Esophagus muscularis mucosa (tissue), 4 donors: ENCODE data around the gene IRS2. TPM values are rescaled to one million over a fixed set of nuclear protein-coding genes. Genes with fewer than 3 reads are reported as not detected.

Source experiments
- DNase-seq: peaks from one replicate; pipeline ENCODE4 v3.0.0-alpha.2; 2017; ENCODE audit errors: extremely low spot score
- H3K27ac ChIP-seq, 4 donors: fragments of 200-600 bp; sonication (generic); replicated peaks in 1 of 4; 1 replicate in 3 of 4; 2 replicates in 1 of 4; pipeline ENCODE4 v1.5.1; 2016 to 2019; ENCODE audit warnings: mild to moderate bottlenecking in 1 of 4
- H3K27me3 ChIP-seq, 4 donors: fragments of 200-600 bp; sonication (generic); one replicate each; pipeline versions ENCODE4 v1.5.1 to v1.6.0; 2016 to 2019
- H3K36me3 ChIP-seq, 4 donors: fragments of 200-600 bp; sonication (generic); one replicate each; pipeline ENCODE4 v1.5.1; 2016 to 2019
- H3K4me1 ChIP-seq, 4 donors: fragments of 200-600 bp; sonication (generic); one replicate each; pipeline ENCODE4 v1.5.1; 2016 to 2019
- H3K4me3 ChIP-seq, 4 donors: fragments of 200-600 bp; sonication (generic); 1 replicate in 2 of 4; 2 replicates in 2 of 4; pipeline ENCODE4 v1.5.1; 2016 to 2019; ENCODE audit warnings: mild to moderate bottlenecking in 4 of 4, moderate library complexity in 1 of 4
- H3K9me3 ChIP-seq, 4 donors: fragments of 200-600 bp; sonication (generic); 1 replicate in 3 of 4; 2 replicates in 1 of 4; pipeline ENCODE4 v1.5.1; 2016 to 2019
- EP300 ChIP-seq: sonication (generic); formaldehyde crosslinking; IDR thresholded peaks from one replicate; pipeline ENCODE4 v1.6.1; 2017; ENCODE audit warnings: antibody characterized with exemption
- POLR2A ChIP-seq: fragments of 450-650 bp; IDR thresholded peaks from one replicate; pipeline ENCODE4 v1.6.1; 2017; ENCODE audit warnings: antibody characterized with exemption, moderate library complexity, mild to moderate bottlenecking, low read depth
- POLR2AphosphoS5 ChIP-seq, 2 donors: sonication (generic); formaldehyde crosslinking; IDR thresholded peaks; one replicate each; pipeline ENCODE4 v1.6.1; 2017; ENCODE audit warnings: antibody characterized with exemption in 2 of 2
- whole genome bisulfite sequencing: methylation state at CpG from one replicate; pipeline ENCODE4 v1.1.5; 2018; 5-methylcytosine and 5-hydroxymethylcytosine counted together
- intact Hi-C: fragments of 100-400 bp; cut with DNase I; formaldehyde crosslinking; loops from one replicate; pipeline ENCODE4 v1.15.1; 2023
- total RNA-seq, 4 donors: library from RNA; depleted of rRNA; stranded (reverse); fragments of >200 nt; gene quantifications; one replicate each; pipeline versions ENCODE4 v1.1.0 to v1.2.1, GENCODE V29; 2016
- TF ChIP-seq, protein P1 (sequence below), 3 experiments: fragments of 200-600 bp in 2 of 3; fragments of 450-650 bp in 1 of 3; sonication (generic) in 2 of 3; IDR thresholded peaks; one replicate each; pipeline ENCODE4 v1.5.1; 2017 to 2019; ENCODE audit warnings: antibody characterized with exemption in 3 of 3, mild to moderate bottlenecking in 2 of 3, moderate library complexity in 1 of 3

The IRS2 gene
- total RNA-seq, 4 donors from 2014 or later = 46.4 to 95.3 (median 63.7) TPM

DNA sequence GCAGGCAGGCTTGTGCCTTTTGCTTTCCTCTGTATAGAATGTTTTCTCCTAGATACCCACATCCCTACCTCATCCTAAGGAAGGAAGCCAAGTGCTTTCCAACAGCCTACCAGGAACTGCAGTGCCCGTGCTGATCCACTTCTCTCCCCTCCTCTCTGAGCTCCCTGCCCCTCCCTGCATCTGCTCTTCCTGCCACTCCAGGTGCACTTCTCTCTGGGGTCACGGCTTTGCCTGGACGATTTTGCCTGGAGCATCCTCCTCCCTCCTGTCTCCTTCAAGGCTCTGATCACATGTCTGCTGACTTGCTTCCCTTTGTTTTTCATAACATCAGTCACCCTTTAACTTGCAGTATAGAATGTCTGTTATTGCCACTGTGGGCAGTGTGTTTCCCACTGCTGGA lies 34.7 kb upstream of the IRS2 start:
- 40% methylated on average over 3 of the region's 3 CpGs for WGBS
- TF ChIP-seq, protein P1, sequence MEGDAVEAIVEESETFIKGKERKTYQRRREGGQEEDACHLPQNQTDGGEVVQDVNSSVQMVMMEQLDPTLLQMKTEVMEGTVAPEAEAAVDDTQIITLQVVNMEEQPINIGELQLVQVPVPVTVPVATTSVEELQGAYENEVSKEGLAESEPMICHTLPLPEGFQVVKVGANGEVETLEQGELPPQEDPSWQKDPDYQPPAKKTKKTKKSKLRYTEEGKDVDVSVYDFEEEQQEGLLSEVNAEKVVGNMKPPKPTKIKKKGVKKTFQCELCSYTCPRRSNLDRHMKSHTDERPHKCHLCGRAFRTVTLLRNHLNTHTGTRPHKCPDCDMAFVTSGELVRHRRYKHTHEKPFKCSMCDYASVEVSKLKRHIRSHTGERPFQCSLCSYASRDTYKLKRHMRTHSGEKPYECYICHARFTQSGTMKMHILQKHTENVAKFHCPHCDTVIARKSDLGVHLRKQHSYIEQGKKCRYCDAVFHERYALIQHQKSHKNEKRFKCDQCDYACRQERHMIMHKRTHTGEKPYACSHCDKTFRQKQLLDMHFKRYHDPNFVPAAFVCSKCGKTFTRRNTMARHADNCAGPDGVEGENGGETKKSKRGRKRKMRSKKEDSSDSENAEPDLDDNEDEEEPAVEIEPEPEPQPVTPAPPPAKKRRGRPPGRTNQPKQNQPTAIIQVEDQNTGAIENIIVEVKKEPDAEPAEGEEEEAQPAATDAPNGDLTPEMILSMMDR (IDR thresholded peaks at IDR 0.05) = no peak
- TF ChIP-seq POLR2AphosphoS5 (IDR thresholded peaks at IDR 0.05) = no peak
- no peak for TF ChIP-seq POLR2A
- TF ChIP-seq EP300 = no peak
- DNase-seq = peak; percentile 68
- no peaks in the 10 kb centered on the region for H3K36me3 ChIP-seq
- no peaks in the 10 kb centered on the region for H3K27me3 ChIP-seq
- intact Hi-C loops = no loop called here
- no peak overlapping the region for H3K27ac ChIP-seq
- no peaks in the 10 kb centered on the region for H3K4me1 ChIP-seq
- H3K9me3 ChIP-seq = no peaks in the 10 kb centered on the region
- H3K4me3 ChIP-seq = no peak overlapping the region

DNA sequence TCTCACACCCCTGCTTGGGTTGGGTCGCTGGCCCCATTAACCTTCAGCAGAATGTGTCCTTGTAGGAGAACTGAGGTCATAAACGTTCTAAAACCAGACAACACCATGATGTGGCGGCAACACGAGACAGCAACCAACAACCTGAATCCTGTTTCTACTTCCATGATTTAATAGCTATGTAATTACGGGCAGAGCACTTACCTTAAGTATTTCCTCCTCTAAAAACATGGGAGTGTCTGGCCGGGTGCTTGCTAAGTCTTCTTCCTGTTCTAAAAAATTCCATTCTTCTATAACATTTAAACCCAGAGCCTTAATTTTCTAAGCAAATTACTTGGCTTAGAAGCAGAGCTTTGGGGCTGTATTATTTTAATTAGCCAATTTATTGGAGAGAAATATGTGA lies 33.5 kb upstream of the IRS2 start:
- intact Hi-C loops = no loop called here
- Histone ChIP-seq H3K4me3 (no peak overlapping the region), H3K27ac (no peak overlapping the region), H3K9me3 (no peaks in the 10 kb centered on the region), H3K27me3 (no peaks in the 10 kb centered on the region), H3K36me3 (no peaks in the 10 kb centered on the region), H3K4me1 (no peaks in the 10 kb centered on the region)
- WGBS = 90% methylated on average over 6 of the region's 6 CpGs
- no peak for DNase-seq
- no peak for TF ChIP-seq POLR2A
- no peak for TF ChIP-seq EP300
- TF ChIP-seq POLR2AphosphoS5 (IDR thresholded peaks at IDR 0.05) = no peak
- TF ChIP-seq, protein P1 (IDR thresholded peaks at IDR 0.05) = no peak

DNA sequence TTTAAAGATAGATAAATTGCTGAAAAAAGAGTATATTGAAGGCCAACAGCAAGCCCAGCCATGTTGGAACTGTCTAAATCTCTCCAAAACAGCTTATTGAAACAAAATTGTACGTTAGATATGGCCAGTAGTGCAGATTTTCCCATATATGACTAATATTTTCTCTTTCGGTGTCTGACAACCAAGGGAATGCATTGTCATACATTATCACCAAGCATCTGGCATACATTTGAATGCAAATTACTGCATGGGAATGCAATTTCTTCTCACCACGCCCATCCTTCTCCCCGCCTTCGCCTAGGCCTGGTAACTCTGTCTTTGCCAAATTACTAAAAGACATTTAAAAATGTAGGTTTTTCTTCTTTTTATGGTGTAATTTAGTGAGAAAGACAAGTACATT lies 32.5 kb upstream of the IRS2 start:
- Histone ChIP-seq H3K4me3 (no peak overlapping the region), H3K27me3 (no peaks in the 10 kb centered on the region), H3K9me3 (no peaks in the 10 kb centered on the region), H3K36me3 (no peaks in the 10 kb centered on the region), H3K27ac (no peak overlapping the region), H3K4me1 (no peaks in the 10 kb centered on the region)
- no peak for DNase-seq
- intact Hi-C loops = no loop called here
- TF ChIP-seq EP300 = no peak
- no peak for TF ChIP-seq POLR2AphosphoS5 (IDR thresholded peaks at IDR 0.05)
- TF ChIP-seq, protein P1 (IDR thresholded peaks at IDR 0.05) = no peak
- TF ChIP-seq POLR2A = no peak
- WGBS = 93% methylated on average over 5 of the region's 5 CpGs

DNA sequence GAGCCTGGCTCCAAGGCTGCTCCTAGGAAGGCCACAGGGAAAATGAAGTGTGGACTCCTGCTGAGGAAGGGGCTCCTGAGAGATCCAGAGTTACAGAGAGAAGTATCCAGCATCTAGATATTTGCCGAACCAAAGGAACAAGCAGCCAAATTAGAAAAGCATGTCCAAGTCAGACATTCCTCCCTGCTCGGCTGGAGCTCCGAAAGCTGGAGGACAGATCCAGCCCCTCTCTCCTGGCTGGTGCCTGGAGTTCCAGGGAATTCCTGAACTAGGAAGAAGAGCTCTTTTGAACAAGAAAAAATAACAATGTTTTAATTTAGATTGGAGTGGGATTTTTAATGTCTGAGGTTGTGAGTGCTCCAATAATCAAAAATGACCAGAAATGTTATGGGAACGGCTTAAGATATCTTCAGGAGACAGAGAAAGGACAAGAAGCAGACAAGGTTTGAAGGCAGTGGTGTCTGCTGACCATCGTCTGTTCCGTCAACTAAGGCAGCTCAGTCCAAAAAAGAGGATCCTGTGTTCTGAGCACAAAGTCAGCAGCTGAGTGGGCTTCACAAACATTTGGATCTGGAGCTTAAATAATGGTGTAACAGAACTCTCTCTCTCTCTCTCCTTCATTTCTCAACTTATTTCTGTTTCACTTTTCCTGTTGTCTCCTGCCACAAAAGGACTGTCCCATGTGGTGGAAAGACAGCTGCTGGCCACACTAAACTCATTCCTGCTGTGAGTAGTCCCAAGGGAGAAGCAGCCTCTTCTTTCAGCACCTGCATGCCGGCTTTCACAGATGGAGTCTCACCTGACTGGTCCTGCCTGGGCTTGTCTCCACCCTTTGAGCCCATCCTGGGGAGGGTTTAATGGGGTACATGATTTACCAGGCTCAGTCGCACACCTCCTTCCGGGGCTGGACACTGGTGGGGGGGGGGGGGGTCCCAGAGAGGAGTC lies 31.5 kb upstream of the IRS2 start:
- no peak overlapping the region for H3K4me3 ChIP-seq
- TF ChIP-seq POLR2A (no peak), EP300 (no peak), POLR2AphosphoS5 (IDR thresholded peaks at IDR 0.05) (no peak)
- TF ChIP-seq, protein P1 (IDR thresholded peaks at IDR 0.05) = no peak
- no peaks in the 10 kb centered on the region for H3K9me3 ChIP-seq
- 78% methylated on average over 9 of the region's 9 CpGs for WGBS
- H3K4me1 ChIP-seq = peaks cover 0 to 4% (median 2%) of the 10 kb centered on the region in 4 donors
- no peak overlapping the region for H3K27ac ChIP-seq
- H3K36me3 ChIP-seq = no peaks in the 10 kb centered on the region
- DNase-seq = no peak
- intact Hi-C loops = no loop called here
- no peaks in the 10 kb centered on the region for H3K27me3 ChIP-seq
